Subcutaneous abdominal adipose tissue (tissue), 5 donors: ENCODE measurements around the gene SUN2.
A peak's percentile ranks its signal among the peaks of the same experiment; 100 is the strongest.

Experiments used
- H3K27ac ChIP-seq: one replicate; pipeline ENCODE4 v1.7.0; 2013; ENCODE audit warnings: low read depth, mild to moderate bottlenecking, inconsistent platforms, low read length, moderate library complexity
- H3K27me3 ChIP-seq, 5 donors: one replicate each; pipeline ENCODE4 v1.7.0; 2013; ENCODE audit warnings: low read length in 5 of 5, inconsistent platforms in 1 of 5; ENCODE audit not compliant: control insufficient read depth in 5 of 5, insufficient read depth in 4 of 5
- H3K36me3 ChIP-seq, 5 donors: one replicate each; pipeline ENCODE4 v1.7.0; 2013; ENCODE audit warnings: low read length in 5 of 5; ENCODE audit not compliant: control insufficient read depth in 5 of 5, insufficient read depth in 5 of 5
- H3K4me1 ChIP-seq, 5 donors: one replicate each; pipeline ENCODE4 v1.7.0; 2013; ENCODE audit warnings: low read length in 5 of 5, mild to moderate bottlenecking in 3 of 5, moderate library complexity in 1 of 5; ENCODE audit not compliant: control insufficient read depth in 5 of 5, insufficient read depth in 5 of 5
- H3K4me3 ChIP-seq, 5 donors: one replicate each; pipeline ENCODE4 v1.7.0; 2013; ENCODE audit warnings: low read length in 5 of 5, low read depth in 1 of 5
- H3K9ac ChIP-seq, 5 donors: one replicate each; pipeline ENCODE4 v1.7.0; 2013; ENCODE audit warnings: low read length in 5 of 5, mild to moderate bottlenecking in 4 of 5, moderate library complexity in 3 of 5
- H3K9me3 ChIP-seq, 5 donors: one replicate each; pipeline ENCODE4 v1.7.0; 2013; ENCODE audit warnings: low read length in 5 of 5; ENCODE audit not compliant: control insufficient read depth in 5 of 5
- donor health status: healthy.
- donor health status: healthy.
- donor health status: healthy.
- donor health status: healthy.
- donor health status: healthy.

Gene SUN2

DNA sequence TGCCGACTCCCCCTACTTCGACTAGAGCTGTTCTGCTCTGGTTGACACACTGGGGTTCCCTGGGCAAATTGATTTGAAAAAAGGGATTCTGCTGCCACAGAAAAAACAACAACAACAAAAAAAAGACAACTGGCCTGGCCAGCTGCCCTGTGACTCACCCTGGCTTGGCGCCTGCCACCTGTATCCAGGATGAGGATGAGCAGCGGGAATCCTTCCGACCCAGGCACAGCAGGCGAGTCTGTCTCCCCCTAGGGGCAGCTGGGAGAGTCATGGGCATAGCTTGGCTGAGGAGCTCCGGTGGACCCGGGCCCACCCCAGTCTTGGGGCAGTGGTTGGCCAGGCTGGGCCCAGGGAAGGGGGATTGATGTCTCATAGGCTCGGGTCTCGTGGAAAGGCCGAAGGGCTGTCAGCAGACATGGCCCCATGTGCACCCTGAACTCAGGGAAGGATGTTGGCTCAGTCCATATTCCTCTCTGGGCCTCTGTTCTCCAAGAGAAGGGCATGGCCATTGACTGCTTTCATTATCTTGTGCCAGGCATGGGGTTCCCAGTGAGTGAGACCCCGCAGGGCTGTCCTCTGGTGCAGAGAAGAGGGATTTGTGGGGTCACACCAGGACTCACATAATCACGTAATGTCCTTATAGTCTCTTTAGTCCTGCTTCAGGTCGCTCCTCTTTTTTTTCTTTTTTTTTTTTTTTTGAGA is 10.4 kb upstream of the SUN2 start:
- Histone ChIP-seq H3K4me1 (peaks cover 0 to 15% (median 11%) of the 10 kb centered on the region in 5 donors), H3K27ac (no peak overlapping the region), H3K9ac (no peak overlapping the region)

DNA sequence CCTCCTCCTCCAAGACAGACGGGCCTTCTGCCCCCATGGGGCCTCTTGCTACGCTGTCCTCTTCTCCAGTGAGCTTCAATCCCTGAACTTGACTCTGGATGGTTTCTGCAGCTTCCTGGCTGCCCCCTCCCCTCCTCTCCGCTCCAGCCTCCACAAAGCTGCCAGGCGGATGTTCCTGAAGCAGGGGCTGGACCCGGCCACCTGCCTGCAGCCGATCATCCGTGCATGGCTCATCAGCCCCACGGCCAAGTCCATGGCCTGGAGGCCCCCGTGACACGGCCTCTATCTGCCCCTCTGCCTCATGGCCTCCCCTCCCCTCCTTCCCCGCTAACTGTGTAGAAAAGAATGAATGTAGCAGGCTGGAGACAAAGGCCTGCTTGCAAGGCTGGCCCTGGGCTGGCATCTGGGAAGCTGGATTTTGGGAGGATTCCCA is 6.8 kb upstream of the SUN2 start:
- no peaks in the 10 kb centered on the region for H3K36me3 ChIP-seq
- no peak overlapping the region for H3K4me3 ChIP-seq
- peaks cover 0 to 8% (median 0%) of the 10 kb centered on the region in 5 donors for H3K27me3 ChIP-seq
- no peaks in the 10 kb centered on the region for H3K9me3 ChIP-seq
- H3K4me1 ChIP-seq: peaks cover 0 to 15% (median 11%) of the 10 kb centered on the region in 5 donors
- H3K9ac ChIP-seq: no peak overlapping the region
- H3K27ac ChIP-seq: no peak overlapping the region

More for the DNA sequence above, 10.4 kb upstream of the SUN2 start:
- no peaks in the 10 kb centered on the region for H3K9me3 ChIP-seq
- no peak overlapping the region for H3K4me3 ChIP-seq
- H3K27me3 ChIP-seq: peaks cover 0 to 8% (median 0%) of the 10 kb centered on the region in 5 donors
- no peaks in the 10 kb centered on the region for H3K36me3 ChIP-seq

- Histone ChIP-seq H3K4me1 (peaks cover 0 to 21% (median 20%) of the 10 kb centered on the region in 5 donors), H3K9me3 (no peaks in the 10 kb centered on the region), H3K9ac (no peak overlapping the region), H3K27me3 (peaks cover 0 to 8% (median 0%) of the 10 kb centered on the region in 5 donors), H3K27ac (no peak overlapping the region), H3K36me3 (no peaks in the 10 kb centered on the region), H3K4me3 (no peak overlapping the region)
These were observed 5.7 kb upstream of the SUN2 start for GRCh38 chr22:38761202-38762162.

GRCh38 chr22:38760477-38761201 is 4.8 kb upstream of the SUN2 start:
- H3K9me3 ChIP-seq: no peaks in the 10 kb centered on the region
- H3K4me1 ChIP-seq: peaks cover 0 to 26% (median 23%) of the 10 kb centered on the region in 5 donors
- H3K9ac ChIP-seq: no peak overlapping the region
- no peak overlapping the region for H3K27ac ChIP-seq
- H3K27me3 ChIP-seq: peaks cover 0 to 3% (median 0%) of the 10 kb centered on the region in 5 donors
- no peak overlapping the region for H3K4me3 ChIP-seq
- no peaks in the 10 kb centered on the region for H3K36me3 ChIP-seq

- no peak overlapping the region for H3K4me3 ChIP-seq
- H3K27ac ChIP-seq: no peak overlapping the region
- H3K9me3 ChIP-seq: no peaks in the 10 kb centered on the region
- no peaks in the 10 kb centered on the region for H3K27me3 ChIP-seq
- no peaks in the 10 kb centered on the region for H3K36me3 ChIP-seq
- H3K9ac ChIP-seq: no peak overlapping the region
- peaks cover 2 to 38% (median 35%) of the 10 kb centered on the region in 5 donors for H3K4me1 ChIP-seq
These were observed 3.2 kb upstream of the SUN2 start for GRCh38 chr22:38759005-38759404.

GRCh38 chr22:38758276-38758945 is 2.6 kb upstream of the SUN2 start:
- Histone ChIP-seq H3K4me3 (no peak overlapping the region), H3K4me1 (peaks cover 6 to 41% (median 40%) of the 10 kb centered on the region in 5 donors), H3K9me3 (no peaks in the 10 kb centered on the region), H3K27me3 (no peaks in the 10 kb centered on the region), H3K36me3 (no peaks in the 10 kb centered on the region), H3K27ac (no peak overlapping the region), H3K9ac (no peak overlapping the region)

DNA sequence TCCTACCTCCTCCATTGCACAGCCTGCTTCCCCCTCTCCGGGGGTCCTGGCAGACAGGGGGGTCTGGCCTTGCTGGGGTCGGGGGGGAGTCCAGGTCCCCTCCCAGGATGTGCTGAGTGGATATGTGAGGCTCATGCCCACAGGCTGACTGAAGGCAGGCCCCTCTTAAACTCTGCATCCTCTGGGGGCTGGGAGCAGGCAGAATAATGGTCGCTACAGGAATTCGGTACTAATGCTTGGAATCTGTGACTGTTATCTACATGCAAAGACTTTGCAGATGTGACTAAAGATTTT is 1.6 kb upstream of the SUN2 start:
- Histone ChIP-seq H3K4me1 (peaks cover 6 to 42% (median 40%) of the 10 kb centered on the region in 5 donors), H3K9me3 (no peaks in the 10 kb centered on the region), H3K4me3 (no peak overlapping the region), H3K27me3 (no peaks in the 10 kb centered on the region), H3K36me3 (peaks cover 0 to 4% (median 2%) of the 10 kb centered on the region in 5 donors), H3K27ac (no peak overlapping the region), H3K9ac (no peak overlapping the region)

DNA sequence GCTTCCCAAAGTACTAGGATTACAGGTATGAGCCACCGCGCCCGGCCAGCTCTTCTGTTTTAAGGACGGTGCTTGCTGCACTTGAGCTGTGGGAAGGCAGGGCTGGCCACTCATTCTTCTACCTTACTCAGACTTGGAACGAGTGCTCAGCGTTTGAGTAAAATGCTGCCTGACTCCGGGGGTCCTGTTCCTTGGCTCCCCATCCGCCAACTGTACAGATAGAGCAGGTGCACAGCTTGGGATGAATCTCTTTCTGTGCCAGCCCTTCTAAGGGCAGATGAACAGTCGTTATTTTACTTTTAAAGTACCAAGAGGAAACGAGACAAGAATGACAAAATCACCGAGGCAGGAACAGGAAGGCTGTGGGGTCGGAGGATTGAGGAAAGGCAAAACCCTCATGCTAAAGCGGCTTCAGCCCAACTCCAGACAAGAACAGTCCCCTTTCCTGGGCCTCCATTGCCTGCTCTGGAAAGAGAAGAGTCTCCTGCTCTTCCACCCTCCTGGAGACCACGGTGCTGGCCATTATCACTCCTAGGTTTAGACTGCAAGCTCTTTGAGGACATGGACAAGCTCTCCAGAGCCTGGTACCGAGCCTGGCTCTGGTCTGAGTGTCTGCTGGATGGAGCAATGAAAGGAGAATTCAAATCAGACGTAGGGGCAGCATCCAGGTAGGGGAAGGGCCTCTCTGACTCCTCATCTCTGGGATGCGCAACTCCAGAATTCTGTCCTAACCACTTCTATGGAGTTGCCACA is 1.1 kb upstream of the SUN2 start:
- H3K27me3 ChIP-seq: no peaks in the 10 kb centered on the region
- H3K9ac ChIP-seq: peak overlapping the region in 3 of 5 donors; percentile 65 to 76 (median 75)
- H3K4me3 ChIP-seq: peak overlapping the region in 4 of 5 donors; percentile 42 to 76 (median 73)
- peak overlapping the region; percentile 81 for H3K27ac ChIP-seq
- H3K4me1 ChIP-seq: peaks cover 6 to 42% (median 41%) of the 10 kb centered on the region in 5 donors
- peaks cover 0 to 9% (median 7%) of the 10 kb centered on the region in 5 donors for H3K36me3 ChIP-seq
- H3K9me3 ChIP-seq: no peaks in the 10 kb centered on the region
